CD14-positive monocyte (primary cell): ENCODE measurements around the gene PCNT. TPM values are rescaled to one million over a fixed set of nuclear protein-coding genes. Genes with fewer than 3 reads are reported as not detected.

ENCODE experiments used
- DNase-seq, 3 donors: peaks; one replicate each; pipeline ENCODE4 v3.0.0-alpha.2; 2011 to 2022
- H2AFZ ChIP-seq: 2 replicates; pipeline ENCODE4 v1.6.0; 2012; ENCODE audit warnings: mild to moderate bottlenecking, low read depth, low read length, inconsistent platforms; ENCODE audit not compliant: insufficient read depth, poor library complexity, severe bottlenecking
- H3K27ac ChIP-seq, 2 donors: 1 replicate in 1 of 2; 2 replicates in 1 of 2; pipeline ENCODE4 v1.5.1; 2012 to 2013; ENCODE audit warnings: low read length in 2 of 2, control low read depth in 1 of 2, inconsistent platforms in 1 of 2, low read depth in 1 of 2, mild to moderate bottlenecking in 1 of 2
- H3K27me3 ChIP-seq, 2 donors: one replicate each; pipeline versions ENCODE4 v1.6.0 to v1.6.1; 2011 to 2013; ENCODE audit warnings: low read length in 2 of 2; ENCODE audit not compliant: control insufficient read depth in 2 of 2, insufficient read depth in 2 of 2
- H3K36me3 ChIP-seq, 2 donors: replicated peaks in 1 of 2; 1 replicate in 1 of 2; 2 replicates in 1 of 2; pipeline versions ENCODE4 v1.5.1 to v1.6.1; 2012 to 2013; ENCODE audit warnings: low read length in 2 of 2, control low read depth in 1 of 2, inconsistent platforms in 1 of 2, mild to moderate bottlenecking in 1 of 2; ENCODE audit not compliant: insufficient read depth in 2 of 2, control insufficient read depth in 1 of 2
- H3K4me1 ChIP-seq, 2 donors: 1 replicate in 1 of 2; 2 replicates in 1 of 2; pipeline versions ENCODE4 v1.5.1 to v1.6.1; 2012 to 2013; ENCODE audit warnings: low read length in 2 of 2, control low read depth in 1 of 2, inconsistent platforms in 1 of 2, mild to moderate bottlenecking in 1 of 2, moderate library complexity in 1 of 2; ENCODE audit not compliant: insufficient read depth in 2 of 2, control insufficient read depth in 1 of 2
- H3K4me2 ChIP-seq: replicated peaks from 2 replicates; pipeline ENCODE3; 2012; ENCODE audit warnings: low read length, moderate library complexity, mild to moderate bottlenecking; ENCODE audit not compliant: poor library complexity, severe bottlenecking; ENCODE audit errors: extremely low read depth
- H3K4me3 ChIP-seq, 3 experiments: fragments of 200-600 bp in 1 of 3; sonication (generic) in 1 of 3; replicated peaks in 1 of 3; 1 replicate in 2 of 3; 2 replicates in 1 of 3; pipeline ENCODE4 v1.5.1; 2011 to 2013; ENCODE audit warnings: low read length in 3 of 3, mild to moderate bottlenecking in 3 of 3, control low read depth in 2 of 3, low read depth in 2 of 3, inconsistent platforms in 1 of 3, moderate library complexity in 1 of 3
- H3K79me2 ChIP-seq: 2 replicates; pipeline ENCODE4 v1.6.0; 2012; ENCODE audit warnings: mild to moderate bottlenecking, control low read depth, inconsistent platforms, low read length, moderate library complexity; ENCODE audit not compliant: insufficient read depth
- H3K9ac ChIP-seq: 2 replicates; pipeline ENCODE4 v1.6.0; 2017; ENCODE audit warnings: low read length, mild to moderate bottlenecking; ENCODE audit not compliant: insufficient read depth, poor library complexity, severe bottlenecking
- H3K9me3 ChIP-seq, 2 donors: replicated peaks in 1 of 2; 1 replicate in 1 of 2; 2 replicates in 1 of 2; pipeline versions ENCODE4 v1.5.1 to v1.6.1; 2012 to 2013; ENCODE audit warnings: low read length in 2 of 2, control low read depth in 1 of 2; ENCODE audit not compliant: control insufficient read depth in 1 of 2, insufficient read depth in 1 of 2
- H4K20me1 ChIP-seq: 2 replicates; pipeline ENCODE4 v1.6.0; 2012; ENCODE audit warnings: mild to moderate bottlenecking, low read length, control low read depth, moderate library complexity; ENCODE audit not compliant: insufficient read depth
- H3K27ac Mint-ChIP-seq, 7 donors: one replicate each; pipeline ENCODE4 v1.8.0; 2020; ENCODE audit warnings: mild to moderate bottlenecking in 7 of 7, mixed read lengths in 7 of 7, moderate library complexity in 6 of 7, inconsistent platforms in 2 of 7
- H3K27me3 Mint-ChIP-seq, 3 donors: one replicate each; pipeline ENCODE4 v1.8.0; 2021 to 2022; ENCODE audit warnings: low read depth in 3 of 3, mild to moderate bottlenecking in 3 of 3, mixed read lengths in 3 of 3, moderate library complexity in 3 of 3, inconsistent platforms in 1 of 3
- H3K36me3 Mint-ChIP-seq, 2 donors: one replicate each; pipeline ENCODE4 v1.8.0; 2020; ENCODE audit warnings: mixed read lengths in 2 of 2, inconsistent platforms in 1 of 2, mild to moderate bottlenecking in 1 of 2
- H3K4me1 Mint-ChIP-seq: one replicate; pipeline ENCODE4 v1.8.0; 2020; ENCODE audit warnings: mild to moderate bottlenecking, mixed read lengths
- H3K4me3 Mint-ChIP-seq, 2 donors: one replicate each; pipeline ENCODE4 v1.8.0; 2020; ENCODE audit warnings: mild to moderate bottlenecking in 2 of 2, mixed read lengths in 2 of 2, moderate library complexity in 1 of 2
- H3K9me3 Mint-ChIP-seq, 7 donors: one replicate each; pipeline ENCODE4 v1.8.0; 2020 to 2022; ENCODE audit warnings: mixed read lengths in 7 of 7, mild to moderate bottlenecking in 6 of 7, moderate library complexity in 6 of 7, inconsistent platforms in 2 of 7
- CTCF ChIP-seq: fragments of 200-600 bp; IDR thresholded peaks from one replicate; pipeline ENCODE4 v1.8.0; 2022; ENCODE audit warnings: antibody characterized with exemption, mild to moderate bottlenecking
- WGBS: methylation state at CpG from one replicate; pipeline ENCODE4 v1.1.5; 2013; ENCODE audit warnings: missing lambda C conversion rate; ENCODE audit not compliant: insufficient coverage; 5-methylcytosine and 5-hydroxymethylcytosine counted together
- intact Hi-C, 2 donors: fragments of 100-400 bp; cut with micrococcal nuclease; formaldehyde crosslinking; loops; one replicate each; pipeline versions ENCODE4 v1.15.0 to v1.15.1; 2023
- polyA plus RNA-seq, 3 donors: library from polyadenylated mRNA; depleted of rRNA in 1 of 3; unstranded in 2 of 3; stranded (reverse) in 1 of 3; fragments of 300-500 nt in 2 of 3; fragments of >200 nt in 1 of 3; fragmentation: Illumina TruSeq in 2 of 3; gene quantifications; 1 replicate in 2 of 3; 2 replicates in 1 of 3; pipeline ENCODE4 v1.2.3, GENCODE V29; 2012 to 2021

PCNT gene
- polyA plus RNA-seq, 3 donors = 4.2 to 16.3 (median 5.1) TPM

DNA sequence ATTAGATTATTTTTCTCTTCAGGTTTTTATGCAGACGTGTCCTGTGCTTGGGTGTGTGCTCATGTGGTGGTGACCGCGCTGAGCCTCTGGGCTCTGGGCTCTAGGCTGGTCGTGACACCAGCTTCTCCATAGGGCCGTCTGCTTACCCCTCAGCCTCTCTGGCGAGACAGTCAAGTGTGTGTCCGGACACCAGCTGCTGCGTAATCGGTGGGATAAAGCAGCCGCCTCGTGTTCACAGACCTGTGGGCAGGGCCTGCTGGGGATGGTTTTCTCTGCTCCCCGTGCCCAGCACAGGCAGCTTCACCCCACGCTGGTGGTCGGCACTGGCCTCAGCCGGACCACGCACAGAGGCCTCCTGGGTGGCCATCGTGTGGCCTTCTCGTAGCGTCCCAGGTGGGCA, 101.1 kb downstream of the PCNT start:
- Mint-ChIP-seq H3K9me3 (no peaks in the 10 kb centered on the region), H3K27me3 (peaks cover 0 to 2% (median 1%) of the 10 kb centered on the region in 3 donors), H3K4me3 (no peak overlapping the region), H3K27ac (peak overlapping the region in 2 of 7 donors; percentile 10 to 16), H3K4me1 (peaks cover 2% of the 10 kb centered on the region), H3K36me3 (peaks cover 51 to 73% of the 10 kb centered on the region in 2 donors)
- H3K4me3 ChIP-seq = no peak overlapping the region
- no peak overlapping the region for H2AFZ ChIP-seq
- no peaks in the 10 kb centered on the region for H3K79me2 ChIP-seq
- H3K27ac ChIP-seq = no peak overlapping the region
- H3K4me1 ChIP-seq = no peaks in the 10 kb centered on the region
- no peaks in the 10 kb centered on the region for H3K27me3 ChIP-seq
- no peak for DNase-seq
- H3K36me3 ChIP-seq = peaks cover 39 to 81% of the 10 kb centered on the region in 2 donors
- WGBS = 96% methylated on average over 16 of the region's 19 CpGs
- intact Hi-C loops = no loop called here
- no peaks in the 10 kb centered on the region for H4K20me1 ChIP-seq
- H3K9ac ChIP-seq = no peak overlapping the region
- TF ChIP-seq CTCF = no peak
- H3K4me2 ChIP-seq = no peak overlapping the region
- H3K9me3 ChIP-seq = no peaks in the 10 kb centered on the region

DNA sequence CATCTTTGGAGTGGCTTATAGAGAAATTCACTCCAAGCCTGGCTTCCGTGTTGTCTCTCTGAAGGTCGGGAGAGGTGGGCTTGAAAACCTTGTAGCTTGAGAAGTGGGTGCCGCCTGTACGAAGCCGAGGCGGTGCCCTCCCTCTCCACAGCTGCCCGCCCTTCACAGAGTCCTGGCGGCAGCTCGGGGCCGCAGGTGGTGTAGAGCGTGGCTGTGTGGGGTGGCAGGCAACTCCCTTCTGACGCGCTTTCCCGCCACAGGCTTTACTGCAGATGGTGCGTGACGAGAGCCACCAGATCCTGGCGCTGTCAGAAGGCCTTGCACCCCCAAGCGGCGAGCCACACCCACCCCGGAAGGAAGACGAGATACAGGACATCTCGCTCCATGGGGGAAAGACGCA, 101.6 kb downstream of the PCNT start:
- peak overlapping the region in 2 of 7 donors; percentile 31 to 37 for H3K27ac Mint-ChIP-seq
- no peak overlapping the region for H3K9ac ChIP-seq
- no peak overlapping the region for H3K4me3 ChIP-seq
- DNase-seq = no peak
- no peak overlapping the region for H3K27ac ChIP-seq
- peaks cover 2% of the 10 kb centered on the region for H3K4me1 Mint-ChIP-seq
- H3K4me2 ChIP-seq = no peak overlapping the region
- intact Hi-C loops = no loop called here
- H3K36me3 ChIP-seq = peaks cover 41 to 81% of the 10 kb centered on the region in 2 donors
- TF ChIP-seq CTCF = no peak
- 92% methylated on average over 13 of the region's 23 CpGs for WGBS
- no peaks in the 10 kb centered on the region for H3K79me2 ChIP-seq
- H3K27me3 ChIP-seq = no peaks in the 10 kb centered on the region
- H3K4me1 ChIP-seq = no peaks in the 10 kb centered on the region
- H3K4me3 Mint-ChIP-seq = no peak overlapping the region
- no peaks in the 10 kb centered on the region for H4K20me1 ChIP-seq
- H3K27me3 Mint-ChIP-seq = peaks cover 0 to 2% (median 1%) of the 10 kb centered on the region in 3 donors
- peaks cover 50 to 73% of the 10 kb centered on the region in 2 donors for H3K36me3 Mint-ChIP-seq
- no peaks in the 10 kb centered on the region for H3K9me3 ChIP-seq
- H2AFZ ChIP-seq = no peak overlapping the region
- H3K9me3 Mint-ChIP-seq = no peaks in the 10 kb centered on the region
